ENCODE results near the gene NEURL1.

- TF ChIP-seq CTCF (IDR thresholded peaks at IDR 0.05), result no peak
- peak in 1 of 2 donors; percentile 25 for TF ChIP-seq POLR2A (IDR thresholded peaks at IDR 0.05)
Measured at GRCh38 chr10:103451091-103451813, 42.3 kb upstream of the NEURL1 start.

Data from tibial nerve (tissue), 3 donors.